ENCODE measurements around the gene CUL7. TPM values are rescaled to one million over a fixed set of nuclear protein-coding genes. Genes with fewer than 3 reads are reported as not detected.

CUL7 gene
- polyA plus RNA-seq, 1 donor from 2014 or later: 25.7 TPM

DNA sequence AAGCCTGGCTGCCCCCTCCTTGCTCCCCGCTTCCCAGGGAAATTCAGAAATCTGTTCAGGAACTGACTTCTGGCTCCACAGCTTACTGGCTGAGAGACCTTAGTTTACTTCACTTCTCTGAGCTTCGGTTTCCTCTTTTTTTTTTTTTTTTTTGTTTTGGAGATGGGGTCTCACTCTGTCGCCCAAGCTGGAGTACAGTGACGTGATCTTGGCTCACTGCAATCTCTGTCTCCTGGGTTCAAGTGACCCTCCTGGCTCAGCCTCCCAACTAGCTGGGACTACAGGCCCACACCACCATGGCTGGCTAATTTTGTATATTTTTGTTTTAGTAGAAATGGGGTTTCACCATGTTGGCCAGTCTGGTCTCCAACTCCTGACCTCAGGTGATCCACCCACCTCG lies 37.4 kb upstream of the CUL7 start:
- no peaks in the 10 kb centered on the region for H4K20me1 ChIP-seq (ENCODE audit: insufficient read depth)
- no peaks in the 10 kb centered on the region for H3F3A ChIP-seq (ENCODE audit: insufficient read depth, low read length, poor library complexity, severe bottlenecking)
- H3K4me3 ChIP-seq (ENCODE audit: low read length): no peak overlapping the region
- H3K9me3 ChIP-seq (ENCODE audit: low read length): no peaks in the 10 kb centered on the region
- H3K79me2 ChIP-seq (replicated peaks; ENCODE audit: insufficient read depth, low read length): peaks cover 16% of the 10 kb centered on the region
- H3K36me3 ChIP-seq (ENCODE audit: insufficient read depth, low read length): no peaks in the 10 kb centered on the region
- H2AFZ ChIP-seq (ENCODE audit: low read depth, low read length): no peak overlapping the region
- H3K4me2 ChIP-seq (ENCODE audit: low read length): no peak overlapping the region
- no peak for TF ChIP-seq SMC3 (conservative IDR thresholded peaks at IDR 0.05; ENCODE audit: poor library complexity)
- TF ChIP-seq, protein P1, sequence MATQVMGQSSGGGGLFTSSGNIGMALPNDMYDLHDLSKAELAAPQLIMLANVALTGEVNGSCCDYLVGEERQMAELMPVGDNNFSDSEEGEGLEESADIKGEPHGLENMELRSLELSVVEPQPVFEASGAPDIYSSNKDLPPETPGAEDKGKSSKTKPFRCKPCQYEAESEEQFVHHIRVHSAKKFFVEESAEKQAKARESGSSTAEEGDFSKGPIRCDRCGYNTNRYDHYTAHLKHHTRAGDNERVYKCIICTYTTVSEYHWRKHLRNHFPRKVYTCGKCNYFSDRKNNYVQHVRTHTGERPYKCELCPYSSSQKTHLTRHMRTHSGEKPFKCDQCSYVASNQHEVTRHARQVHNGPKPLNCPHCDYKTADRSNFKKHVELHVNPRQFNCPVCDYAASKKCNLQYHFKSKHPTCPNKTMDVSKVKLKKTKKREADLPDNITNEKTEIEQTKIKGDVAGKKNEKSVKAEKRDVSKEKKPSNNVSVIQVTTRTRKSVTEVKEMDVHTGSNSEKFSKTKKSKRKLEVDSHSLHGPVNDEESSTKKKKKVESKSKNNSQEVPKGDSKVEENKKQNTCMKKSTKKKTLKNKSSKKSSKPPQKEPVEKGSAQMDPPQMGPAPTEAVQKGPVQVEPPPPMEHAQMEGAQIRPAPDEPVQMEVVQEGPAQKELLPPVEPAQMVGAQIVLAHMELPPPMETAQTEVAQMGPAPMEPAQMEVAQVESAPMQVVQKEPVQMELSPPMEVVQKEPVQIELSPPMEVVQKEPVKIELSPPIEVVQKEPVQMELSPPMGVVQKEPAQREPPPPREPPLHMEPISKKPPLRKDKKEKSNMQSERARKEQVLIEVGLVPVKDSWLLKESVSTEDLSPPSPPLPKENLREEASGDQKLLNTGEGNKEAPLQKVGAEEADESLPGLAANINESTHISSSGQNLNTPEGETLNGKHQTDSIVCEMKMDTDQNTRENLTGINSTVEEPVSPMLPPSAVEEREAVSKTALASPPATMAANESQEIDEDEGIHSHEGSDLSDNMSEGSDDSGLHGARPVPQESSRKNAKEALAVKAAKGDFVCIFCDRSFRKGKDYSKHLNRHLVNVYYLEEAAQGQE (IDR thresholded peaks at IDR 0.05; ENCODE audit: borderline replicate concordance): no peak
- TF ChIP-seq EP300 (conservative IDR thresholded peaks at IDR 0.05; ENCODE audit: poor library complexity, severe bottlenecking): no peak
- no peak for TF ChIP-seq POLR2AphosphoS5 (IDR thresholded peaks at IDR 0.05)
- TF ChIP-seq TAF1 (IDR thresholded peaks at IDR 0.05; ENCODE audit: low read depth): no peak
- TF ChIP-seq, protein P2, sequence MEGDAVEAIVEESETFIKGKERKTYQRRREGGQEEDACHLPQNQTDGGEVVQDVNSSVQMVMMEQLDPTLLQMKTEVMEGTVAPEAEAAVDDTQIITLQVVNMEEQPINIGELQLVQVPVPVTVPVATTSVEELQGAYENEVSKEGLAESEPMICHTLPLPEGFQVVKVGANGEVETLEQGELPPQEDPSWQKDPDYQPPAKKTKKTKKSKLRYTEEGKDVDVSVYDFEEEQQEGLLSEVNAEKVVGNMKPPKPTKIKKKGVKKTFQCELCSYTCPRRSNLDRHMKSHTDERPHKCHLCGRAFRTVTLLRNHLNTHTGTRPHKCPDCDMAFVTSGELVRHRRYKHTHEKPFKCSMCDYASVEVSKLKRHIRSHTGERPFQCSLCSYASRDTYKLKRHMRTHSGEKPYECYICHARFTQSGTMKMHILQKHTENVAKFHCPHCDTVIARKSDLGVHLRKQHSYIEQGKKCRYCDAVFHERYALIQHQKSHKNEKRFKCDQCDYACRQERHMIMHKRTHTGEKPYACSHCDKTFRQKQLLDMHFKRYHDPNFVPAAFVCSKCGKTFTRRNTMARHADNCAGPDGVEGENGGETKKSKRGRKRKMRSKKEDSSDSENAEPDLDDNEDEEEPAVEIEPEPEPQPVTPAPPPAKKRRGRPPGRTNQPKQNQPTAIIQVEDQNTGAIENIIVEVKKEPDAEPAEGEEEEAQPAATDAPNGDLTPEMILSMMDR (IDR thresholded peaks at IDR 0.05; ENCODE audit: poor library complexity, severe bottlenecking): no peak
- no peak for TF ChIP-seq RAD21 (conservative IDR thresholded peaks at IDR 0.05)
- TF ChIP-seq EZH2 (IDR thresholded peaks at IDR 0.05; ENCODE audit: borderline replicate concordance, insufficient read depth, low read length, poor library complexity, severe bottlenecking): no peak
- TF ChIP-seq MXI1 (conservative IDR thresholded peaks at IDR 0.05; ENCODE audit: poor library complexity, severe bottlenecking): no peak
- H3K27ac ChIP-seq (ENCODE audit: low read length): no peak overlapping the region
- no peaks in the 10 kb centered on the region for H3K9me2 ChIP-seq (ENCODE audit: insufficient read depth, low read length)
- H3K27me3 ChIP-seq (ENCODE audit: insufficient read depth, low read depth, low read length): no peaks in the 10 kb centered on the region
- H3K9ac ChIP-seq (ENCODE audit: low read length): no peak overlapping the region

DNA sequence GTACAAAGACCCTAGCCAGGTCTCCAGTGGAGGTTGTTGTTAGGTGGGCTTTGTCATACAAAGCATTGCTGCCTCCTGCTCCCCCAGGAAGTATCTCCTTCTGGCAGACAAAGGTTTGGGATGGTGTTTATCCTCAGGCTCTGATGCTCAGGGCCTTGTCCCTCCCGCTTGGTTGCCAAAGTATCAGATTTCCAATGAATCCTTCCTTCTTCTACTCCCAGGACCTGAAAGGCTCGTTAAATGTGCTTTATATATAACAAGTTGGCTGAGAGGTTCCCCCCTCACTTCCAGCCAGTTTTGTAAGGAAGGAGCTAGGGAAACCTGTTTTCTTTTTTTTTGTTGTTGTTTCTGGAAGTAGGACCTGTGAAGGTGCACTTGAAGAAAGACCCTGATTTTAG lies 36.9 kb upstream of the CUL7 start:
- Histone ChIP-seq H3K27ac (ENCODE audit: low read length) (no peak overlapping the region), H3K79me2 (replicated peaks; ENCODE audit: insufficient read depth, low read length) (peaks cover 16% of the 10 kb centered on the region), H3K36me3 (ENCODE audit: insufficient read depth, low read length) (no peaks in the 10 kb centered on the region), H3F3A (ENCODE audit: insufficient read depth, low read length, poor library complexity, severe bottlenecking) (no peaks in the 10 kb centered on the region), H3K9ac (ENCODE audit: low read length) (no peak overlapping the region), H3K27me3 (ENCODE audit: insufficient read depth, low read depth, low read length) (no peaks in the 10 kb centered on the region), H3K4me2 (ENCODE audit: low read length) (no peak overlapping the region), H3K4me3 (ENCODE audit: low read length) (no peak overlapping the region), H4K20me1 (ENCODE audit: insufficient read depth) (no peaks in the 10 kb centered on the region), H3K9me2 (ENCODE audit: insufficient read depth, low read length) (no peaks in the 10 kb centered on the region), H3K9me3 (ENCODE audit: low read length) (no peaks in the 10 kb centered on the region), H2AFZ (ENCODE audit: low read depth, low read length) (no peak overlapping the region)
- TF ChIP-seq, protein P1 (IDR thresholded peaks at IDR 0.05; ENCODE audit: borderline replicate concordance): no peak
- no peak for TF ChIP-seq POLR2AphosphoS5 (IDR thresholded peaks at IDR 0.05)
- no peak for TF ChIP-seq EZH2 (IDR thresholded peaks at IDR 0.05; ENCODE audit: borderline replicate concordance, insufficient read depth, low read length, poor library complexity, severe bottlenecking)
- TF ChIP-seq, protein P2 (IDR thresholded peaks at IDR 0.05; ENCODE audit: poor library complexity, severe bottlenecking): no peak
- no peak for TF ChIP-seq EP300 (conservative IDR thresholded peaks at IDR 0.05; ENCODE audit: poor library complexity, severe bottlenecking)
- TF ChIP-seq TAF1 (IDR thresholded peaks at IDR 0.05; ENCODE audit: low read depth): no peak
- TF ChIP-seq RAD21 (conservative IDR thresholded peaks at IDR 0.05): no peak
- TF ChIP-seq SMC3 (conservative IDR thresholded peaks at IDR 0.05; ENCODE audit: poor library complexity): no peak
- TF ChIP-seq MXI1 (conservative IDR thresholded peaks at IDR 0.05; ENCODE audit: poor library complexity, severe bottlenecking): no peak

All from neural cell (in vitro differentiated cells).